Body of pancreas (tissue), 4 donors: Measurements from ENCODE around the gene CCDC170.

Source experiments
- POLR2A ChIP-seq, 3 donors: fragments of 450-650 bp; IDR thresholded peaks; one replicate each; pipeline ENCODE4 v1.6.1; 2016; ENCODE audit warnings: antibody characterized with exemption in 3 of 3, mild to moderate bottlenecking in 2 of 3
- TF ChIP-seq, protein P1 (sequence below), 7 experiments: fragments of 450-650 bp in 4 of 7; fragments of 200-600 bp in 3 of 7; sonication (generic) in 3 of 7; IDR thresholded peaks; one replicate each; pipeline ENCODE4 v1.5.1; 2016 to 2019; ENCODE audit warnings: antibody characterized with exemption in 7 of 7

DNA sequence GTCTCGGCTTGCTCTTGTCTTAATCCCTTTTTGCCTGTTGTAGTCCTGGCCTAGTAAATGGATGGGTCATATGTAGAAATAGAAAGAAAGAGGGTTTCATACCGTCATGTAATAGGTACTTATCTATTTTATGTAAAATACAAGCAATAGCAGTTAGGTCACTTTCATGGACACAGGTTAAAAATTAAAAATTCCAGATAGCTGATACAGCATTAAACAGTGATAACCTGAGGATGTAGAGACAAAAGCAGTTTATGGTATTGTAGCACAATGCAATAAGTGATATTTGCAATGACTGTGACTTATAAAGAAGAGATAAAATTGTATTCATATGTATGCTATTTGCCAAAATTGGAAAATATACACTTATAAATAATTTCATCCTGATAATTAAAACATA is 96.9 kb downstream of the CCDC170 start:
- TF ChIP-seq, protein P1, sequence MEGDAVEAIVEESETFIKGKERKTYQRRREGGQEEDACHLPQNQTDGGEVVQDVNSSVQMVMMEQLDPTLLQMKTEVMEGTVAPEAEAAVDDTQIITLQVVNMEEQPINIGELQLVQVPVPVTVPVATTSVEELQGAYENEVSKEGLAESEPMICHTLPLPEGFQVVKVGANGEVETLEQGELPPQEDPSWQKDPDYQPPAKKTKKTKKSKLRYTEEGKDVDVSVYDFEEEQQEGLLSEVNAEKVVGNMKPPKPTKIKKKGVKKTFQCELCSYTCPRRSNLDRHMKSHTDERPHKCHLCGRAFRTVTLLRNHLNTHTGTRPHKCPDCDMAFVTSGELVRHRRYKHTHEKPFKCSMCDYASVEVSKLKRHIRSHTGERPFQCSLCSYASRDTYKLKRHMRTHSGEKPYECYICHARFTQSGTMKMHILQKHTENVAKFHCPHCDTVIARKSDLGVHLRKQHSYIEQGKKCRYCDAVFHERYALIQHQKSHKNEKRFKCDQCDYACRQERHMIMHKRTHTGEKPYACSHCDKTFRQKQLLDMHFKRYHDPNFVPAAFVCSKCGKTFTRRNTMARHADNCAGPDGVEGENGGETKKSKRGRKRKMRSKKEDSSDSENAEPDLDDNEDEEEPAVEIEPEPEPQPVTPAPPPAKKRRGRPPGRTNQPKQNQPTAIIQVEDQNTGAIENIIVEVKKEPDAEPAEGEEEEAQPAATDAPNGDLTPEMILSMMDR (IDR thresholded peaks at IDR 0.05), result no peak
- TF ChIP-seq POLR2A (IDR thresholded peaks at IDR 0.05), result no peak
